MM.1S (cell line): Measurements from ENCODE around the gene VSTM2L.

Experiments
- DNase-seq: peaks from one replicate; pipeline ENCODE4 v3.0.0-alpha.2; 2015
- H2AFZ ChIP-seq: fragments of 300-600 bp; sonication (generic); 2 replicates; pipeline ENCODE4 v1.6.0; 2016; ENCODE audit warnings: antibody characterized with exemption, low read length
- H3F3A ChIP-seq: fragments of 300-600 bp; sonication (generic); 2 replicates; pipeline ENCODE4 v1.6.1; 2016; ENCODE audit warnings: mild to moderate bottlenecking, antibody characterized with exemption, low read length, moderate library complexity, mixed read lengths; ENCODE audit not compliant: insufficient read depth
- H3K27ac ChIP-seq: fragments of 300-600 bp; sonication (generic); 2 replicates; pipeline ENCODE4 v1.5.1; 2016; ENCODE audit warnings: mild to moderate bottlenecking, low read length
- H3K27me3 ChIP-seq: fragments of 300-600 bp; sonication (generic); replicated peaks from 2 replicates; pipeline ENCODE4 v1.6.0; 2016; ENCODE audit warnings: low read length; ENCODE audit not compliant: insufficient read depth
- H3K36me3 ChIP-seq: fragments of 300-600 bp; sonication (generic); replicated peaks from 2 replicates; pipeline ENCODE4 v1.6.1; 2016; ENCODE audit warnings: mild to moderate bottlenecking, low read length, mixed read lengths; ENCODE audit not compliant: insufficient read depth
- H3K4me1 ChIP-seq: fragments of 300-600 bp; sonication (generic); 2 replicates; pipeline ENCODE4 v1.6.1; 2016; ENCODE audit warnings: low read length, mixed read lengths
- H3K4me2 ChIP-seq: fragments of 300-600 bp; sonication (generic); 2 replicates; pipeline ENCODE4 v1.6.0; 2016; ENCODE audit warnings: low read depth, low read length
- H3K4me3 ChIP-seq: fragments of 300-600 bp; sonication (generic); 2 replicates; pipeline ENCODE4 v1.5.1; 2016; ENCODE audit warnings: low read length, mixed read lengths
- H3K79me2 ChIP-seq: fragments of 300-600 bp; sonication (generic); 2 replicates; pipeline ENCODE4 v1.6.1; 2016; ENCODE audit warnings: mixed run types, low read length, mixed read lengths
- H3K9ac ChIP-seq: fragments of 300-600 bp; sonication (generic); 2 replicates; pipeline ENCODE4 v1.6.1; 2016; ENCODE audit warnings: low read length, mixed read lengths
- H3K9me2 ChIP-seq: fragments of 300-600 bp; sonication (generic); replicated peaks from 2 replicates; pipeline ENCODE4 v1.6.1; 2016; ENCODE audit warnings: mild to moderate bottlenecking, low read length, mixed read lengths; ENCODE audit not compliant: insufficient read depth
- H3K9me3 ChIP-seq: fragments of 300-600 bp; sonication (generic); replicated peaks from 2 replicates; pipeline ENCODE4 v1.6.1; 2016; ENCODE audit warnings: mild to moderate bottlenecking, low read length, mixed read lengths; ENCODE audit not compliant: insufficient read depth
- H4K20me1 ChIP-seq: fragments of 300-600 bp; sonication (generic); 2 replicates; pipeline ENCODE4 v1.6.1; 2016; ENCODE audit warnings: mild to moderate bottlenecking, low read length, moderate library complexity, mixed read lengths; ENCODE audit not compliant: insufficient read depth
- CTCF ChIP-seq: fragments of 300-600 bp; sonication (generic); IDR thresholded peaks from 2 replicates; pipeline ENCODE4 v1.5.1; 2016; ENCODE audit warnings: antibody characterized with exemption, low read length, mixed read lengths
- EZH2 ChIP-seq: fragments of 300-600 bp; sonication (generic); optimal IDR thresholded peaks from 2 replicates; pipeline ENCODE3; 2017; ENCODE audit warnings: low read depth, mild to moderate bottlenecking, antibody characterized with exemption, low read length, mixed read lengths
- EZH2phosphoT487 ChIP-seq: fragments of 300-600 bp; sonication (generic); IDR thresholded peaks from 2 replicates; pipeline ENCODE4 v1.6.1; 2018; ENCODE audit warnings: antibody characterized with exemption, low read length

The VSTM2L gene

GRCh38 chr20:37920679-37921322 lies 17.9 kb downstream of the VSTM2L start:
- Histone ChIP-seq H4K20me1 (no peaks in the 10 kb centered on the region), H3K4me3 (no peak overlapping the region)

DNA sequence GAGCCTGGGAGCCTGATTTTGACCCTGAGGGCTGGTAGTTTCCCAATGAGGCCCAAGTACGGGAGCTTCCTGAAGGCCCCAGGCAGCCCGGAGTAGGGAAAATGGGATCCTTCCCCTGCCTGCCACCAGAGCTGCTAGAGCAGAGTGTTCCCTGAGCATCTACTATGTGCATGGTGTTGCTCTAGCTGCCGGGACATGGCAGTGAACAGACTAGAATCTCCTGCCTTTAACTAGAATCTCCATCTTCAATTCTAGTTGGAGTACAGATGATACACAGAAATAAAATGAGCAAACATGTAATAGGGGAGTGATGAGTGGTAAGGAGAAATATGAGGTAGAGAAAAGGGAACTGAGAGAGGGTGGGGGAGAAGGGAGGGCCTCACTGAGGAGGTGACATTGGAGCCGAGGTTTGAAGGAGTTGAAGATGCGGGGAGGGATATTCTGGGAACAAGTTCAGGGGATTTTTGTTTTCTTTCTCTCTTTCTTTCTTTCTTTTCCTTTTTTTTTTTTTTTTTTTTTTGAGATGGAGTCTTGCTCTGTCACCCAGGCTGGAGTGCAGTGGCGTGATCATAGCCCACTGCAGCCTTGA lies 18.5 kb downstream of the VSTM2L start:
- no peaks in the 10 kb centered on the region for H3K79me2 ChIP-seq
- H3K4me2 ChIP-seq, result no peak overlapping the region
- H3K4me3 ChIP-seq, result no peak overlapping the region
- no peaks in the 10 kb centered on the region for H3F3A ChIP-seq
- peaks cover 34% of the 10 kb centered on the region for H3K27me3 ChIP-seq
- no peaks in the 10 kb centered on the region for H4K20me1 ChIP-seq
- no peaks in the 10 kb centered on the region for H3K9me3 ChIP-seq
- H3K9me2 ChIP-seq, result no peaks in the 10 kb centered on the region
- DNase-seq, result no peak
- H2AFZ ChIP-seq, result no peak overlapping the region
- no peak overlapping the region for H3K9ac ChIP-seq
- H3K36me3 ChIP-seq, result no peaks in the 10 kb centered on the region
- no peaks in the 10 kb centered on the region for H3K4me1 ChIP-seq
- no peak for TF ChIP-seq EZH2phosphoT487
- TF ChIP-seq CTCF, result no peak
- TF ChIP-seq EZH2, result no peak
- no peak overlapping the region for H3K27ac ChIP-seq

More at GRCh38 chr20:37920679-37921322, 17.9 kb downstream of the VSTM2L start:
- TF ChIP-seq EZH2, result no peak
- no peak for TF ChIP-seq CTCF
- no peak for TF ChIP-seq EZH2phosphoT487
- no peaks in the 10 kb centered on the region for H3K9me3 ChIP-seq
- no peak overlapping the region for H2AFZ ChIP-seq
- H3K9ac ChIP-seq, result no peak overlapping the region
- no peak overlapping the region for H3K27ac ChIP-seq
- no peaks in the 10 kb centered on the region for H3F3A ChIP-seq
- no peak for DNase-seq
- H3K9me2 ChIP-seq, result no peaks in the 10 kb centered on the region
- peaks cover 41% of the 10 kb centered on the region for H3K27me3 ChIP-seq
- no peaks in the 10 kb centered on the region for H3K36me3 ChIP-seq
- no peaks in the 10 kb centered on the region for H3K4me1 ChIP-seq
- no peak overlapping the region for H3K4me2 ChIP-seq
- H3K79me2 ChIP-seq, result no peaks in the 10 kb centered on the region

GRCh38 chr20:37922016-37922415 lies 19.1 kb downstream of the VSTM2L start:
- Histone ChIP-seq H3K9me2 (no peaks in the 10 kb centered on the region), H3K4me2 (no peak overlapping the region), H3K36me3 (no peaks in the 10 kb centered on the region), H3K9me3 (no peaks in the 10 kb centered on the region), H4K20me1 (no peaks in the 10 kb centered on the region), H3K4me1 (no peaks in the 10 kb centered on the region), H2AFZ (no peak overlapping the region), H3K27me3 (peaks cover 29% of the 10 kb centered on the region), H3K79me2 (no peaks in the 10 kb centered on the region), H3K27ac (no peak overlapping the region), H3F3A (no peaks in the 10 kb centered on the region), H3K4me3 (no peak overlapping the region), H3K9ac (no peak overlapping the region)
- no peak for DNase-seq
- no peak for TF ChIP-seq CTCF
- no peak for TF ChIP-seq EZH2
- TF ChIP-seq EZH2phosphoT487, result no peak
